CD4-positive, alpha-beta T cell (primary cell): Measurements from ENCODE around the gene AGPAT3. TPM values are rescaled to one million over a fixed set of nuclear protein-coding genes. Genes with fewer than 3 reads are reported as not detected.

Experiments
- ATAC-seq: fragments of 200-7000 bp; cut with Tn5 transposase; one replicate; pipeline ENCODE4 v1.10.0; 2022; ENCODE audit warnings: mild to moderate bottlenecking; ENCODE audit not compliant: poor library complexity
- CTCF ChIA-PET: fragments of 350-600 bp; sonication (Branson Sonifier 250); formaldehyde crosslinking; loops from one replicate; lab custom pipeline; 2021; ENCODE audit warnings: antibody characterized with exemption, inconsistent platforms; lab: Charles Lee
- POLR2A ChIA-PET: fragments of 350-600 bp; sonication (Branson Sonifier 250); formaldehyde crosslinking; loops from one replicate; lab custom pipeline; 2021; ENCODE audit warnings: antibody characterized with exemption, inconsistent platforms; lab: Charles Lee
- DNase-seq, 14 experiments: peaks; one replicate each; pipeline ENCODE4 v3.0.0-alpha.2; 2013 to 2020; ENCODE audit warnings: mixed read lengths in 2 of 14
- H3K27ac ChIP-seq, 2 donors: one replicate each; pipeline versions ENCODE4 v1.5.1 to v1.7.0; 2013; ENCODE audit warnings: low read length in 2 of 2, low read depth in 1 of 2, mild to moderate bottlenecking in 1 of 2
- H3K27me3 ChIP-seq, 2 experiments: 1 replicate in 1 of 2; 2 replicates in 1 of 2; pipeline versions ENCODE4 v1.6.1 to v1.7.0; 2013; ENCODE audit warnings: low read length in 2 of 2, control low read depth in 1 of 2, mild to moderate bottlenecking in 1 of 2, moderate library complexity in 1 of 2; ENCODE audit not compliant: insufficient read depth in 2 of 2, control insufficient read depth in 1 of 2
- H3K36me3 ChIP-seq: one replicate; pipeline ENCODE4 v1.6.1; 2013; ENCODE audit warnings: low read length, control low read depth; ENCODE audit not compliant: insufficient read depth
- H3K4me1 ChIP-seq: one replicate; pipeline ENCODE4 v1.6.1; 2013; ENCODE audit warnings: low read length, control low read depth; ENCODE audit not compliant: insufficient read depth
- H3K4me3 ChIP-seq: one replicate; pipeline ENCODE4 v1.5.1; 2013; ENCODE audit warnings: mild to moderate bottlenecking, low read length, moderate library complexity
- H3K9me3 ChIP-seq, 2 experiments: 1 replicate in 1 of 2; 2 replicates in 1 of 2; pipeline versions ENCODE4 v1.6.1 to v1.7.0; 2013; ENCODE audit warnings: low read length in 2 of 2, mild to moderate bottlenecking in 2 of 2, control low read depth in 1 of 2, moderate library complexity in 1 of 2; ENCODE audit not compliant: control insufficient read depth in 1 of 2, insufficient read depth in 1 of 2
- H3K27ac Mint-ChIP-seq: one replicate; pipeline ENCODE4 v1.8.0; 2020; ENCODE audit warnings: mixed read lengths
- H3K27me3 Mint-ChIP-seq: one replicate; pipeline ENCODE4 v1.8.0; 2021; ENCODE audit warnings: mixed read lengths
- H3K36me3 Mint-ChIP-seq: one replicate; pipeline ENCODE4 v1.8.0; 2021; ENCODE audit warnings: low read depth, mixed read lengths
- H3K4me1 Mint-ChIP-seq: one replicate; pipeline ENCODE4 v1.8.0; 2021; ENCODE audit warnings: low read depth, mixed read lengths
- H3K4me3 Mint-ChIP-seq: one replicate; pipeline ENCODE4 v1.8.0; 2020; ENCODE audit warnings: mild to moderate bottlenecking, mixed read lengths
- H3K9me3 Mint-ChIP-seq: one replicate; pipeline ENCODE4 v1.8.0; 2020; ENCODE audit warnings: mixed read lengths
- intact Hi-C, 2 experiments: fragments of 100-400 bp; cut with DNase I in 1 of 2; cut with micrococcal nuclease in 1 of 2; formaldehyde crosslinking; loops; one replicate each; pipeline versions ENCODE4 v1.15.1 to v1.9.0; 2023 to 2025; cut with DNase I, micrococcal nuclease
- total RNA-seq, 174 experiments: library from RNA in 2 of 174; stranded (reverse) in 2 of 174; gene quantifications; one replicate each; pipeline ENCODE4 v1.2.3 and lab custom pipeline; 2021 to 2026
- TF ChIP-seq, protein P1 (sequence below): fragments of 200-600 bp; IDR thresholded peaks from one replicate; pipeline ENCODE4 v1.8.0; 2022; ENCODE audit warnings: antibody characterized with exemption, mild to moderate bottlenecking

The AGPAT3 gene
- total RNA-seq, 2 experiments from 2014 or later = 40.8 to 43.4 TPM

DNA sequence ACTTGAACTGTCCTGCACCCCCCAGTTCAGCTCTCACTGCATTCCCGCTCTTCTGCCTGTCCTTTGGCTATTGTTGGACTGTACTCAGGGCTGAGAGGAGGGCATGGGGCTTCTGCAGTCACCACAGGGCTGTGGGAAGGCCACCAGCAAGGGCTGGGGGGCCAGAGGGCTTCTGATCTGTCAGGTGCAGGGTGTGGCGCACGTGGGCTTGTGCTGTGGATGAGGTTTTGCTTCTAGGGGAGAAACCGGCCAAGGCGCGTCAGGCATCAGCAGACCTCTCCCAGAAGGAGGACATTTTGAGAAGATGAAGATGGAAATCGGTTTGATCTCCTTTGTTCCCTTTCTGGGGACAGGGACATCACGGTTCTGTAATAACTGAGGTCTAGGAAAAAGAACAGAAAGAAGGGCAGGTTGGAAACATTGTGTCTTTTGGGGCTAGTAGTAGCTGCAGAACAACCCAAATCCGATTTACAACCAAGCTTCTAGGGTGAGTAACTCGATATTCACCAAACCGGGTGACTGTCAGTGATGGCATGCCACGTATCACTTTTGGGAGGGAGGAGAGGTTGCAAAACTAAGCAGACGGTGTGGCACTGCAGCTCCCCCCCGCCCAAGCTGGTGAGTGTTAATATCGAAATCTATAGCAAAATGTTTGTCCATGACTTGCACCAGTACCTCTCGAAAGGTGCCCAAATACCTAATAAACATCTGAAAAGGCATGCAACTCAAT is 40.9 kb downstream of the AGPAT3 start:
- Mint-ChIP-seq H3K27me3 (no peaks in the 10 kb centered on the region), H3K9me3 (no peaks in the 10 kb centered on the region), H3K4me3 (no peak overlapping the region), H3K36me3 (peaks cover 69% of the 10 kb centered on the region), H3K4me1 (peaks cover 15% of the 10 kb centered on the region), H3K27ac (no peak overlapping the region)
- intact Hi-C loops = no loop called here
- Histone ChIP-seq H3K27ac (no peak overlapping the region), H3K27me3 (no peaks in the 10 kb centered on the region), H3K9me3 (no peaks in the 10 kb centered on the region), H3K36me3 (peaks cover 37% of the 10 kb centered on the region), H3K4me1 (peaks cover 12% of the 10 kb centered on the region), H3K4me3 (no peak overlapping the region)
- ATAC-seq (no peak), DNase-seq (no peak)
- ChIA-PET POLR2A (no interaction called here), CTCF (interaction anchor here (1.1 kb wide), 1 partner anchor 15 kb away, joined by 3 read pairs; no protein-coding TSS in a partner anchor)
- TF ChIP-seq, protein P1, sequence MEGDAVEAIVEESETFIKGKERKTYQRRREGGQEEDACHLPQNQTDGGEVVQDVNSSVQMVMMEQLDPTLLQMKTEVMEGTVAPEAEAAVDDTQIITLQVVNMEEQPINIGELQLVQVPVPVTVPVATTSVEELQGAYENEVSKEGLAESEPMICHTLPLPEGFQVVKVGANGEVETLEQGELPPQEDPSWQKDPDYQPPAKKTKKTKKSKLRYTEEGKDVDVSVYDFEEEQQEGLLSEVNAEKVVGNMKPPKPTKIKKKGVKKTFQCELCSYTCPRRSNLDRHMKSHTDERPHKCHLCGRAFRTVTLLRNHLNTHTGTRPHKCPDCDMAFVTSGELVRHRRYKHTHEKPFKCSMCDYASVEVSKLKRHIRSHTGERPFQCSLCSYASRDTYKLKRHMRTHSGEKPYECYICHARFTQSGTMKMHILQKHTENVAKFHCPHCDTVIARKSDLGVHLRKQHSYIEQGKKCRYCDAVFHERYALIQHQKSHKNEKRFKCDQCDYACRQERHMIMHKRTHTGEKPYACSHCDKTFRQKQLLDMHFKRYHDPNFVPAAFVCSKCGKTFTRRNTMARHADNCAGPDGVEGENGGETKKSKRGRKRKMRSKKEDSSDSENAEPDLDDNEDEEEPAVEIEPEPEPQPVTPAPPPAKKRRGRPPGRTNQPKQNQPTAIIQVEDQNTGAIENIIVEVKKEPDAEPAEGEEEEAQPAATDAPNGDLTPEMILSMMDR = no peak

DNA sequence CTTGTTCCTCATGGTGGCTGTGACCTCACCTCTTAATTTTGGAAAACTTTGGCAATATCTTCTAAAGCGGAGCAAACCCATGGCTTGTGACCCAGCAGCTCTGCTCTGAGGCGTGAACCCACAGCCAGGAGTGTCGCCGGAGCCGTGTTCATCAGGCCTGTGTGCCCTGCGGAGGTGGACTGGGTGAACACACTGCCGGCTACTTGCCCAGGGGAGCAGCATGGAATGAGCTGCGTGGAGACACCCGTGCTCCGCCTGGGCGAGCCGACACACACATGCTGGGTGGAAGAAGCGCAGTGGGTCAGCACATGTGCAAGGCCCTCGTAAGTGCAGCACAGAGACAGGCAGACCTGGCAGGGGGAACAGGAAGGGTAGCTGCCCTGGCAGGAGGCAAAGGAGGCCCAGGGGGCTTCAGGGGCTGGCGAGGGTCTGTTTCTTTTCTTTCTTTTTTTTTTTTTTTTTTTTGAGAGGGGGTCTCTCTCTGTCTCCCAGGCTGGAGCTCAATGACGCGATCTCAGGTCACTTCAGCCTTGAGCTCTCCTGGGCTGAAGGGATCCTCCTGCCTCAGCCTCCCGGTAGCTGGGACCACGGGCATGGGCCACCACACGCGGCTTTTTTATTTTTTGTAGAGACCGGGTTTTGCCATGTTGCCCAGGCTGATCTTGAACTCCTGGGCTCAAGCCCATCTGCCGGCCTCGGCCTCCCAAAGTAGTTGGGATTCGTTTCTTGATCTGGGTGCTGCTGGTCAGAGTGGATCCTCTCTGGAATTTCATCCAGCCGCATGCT is 41.8 kb downstream of the AGPAT3 start:
- Histone ChIP-seq H3K4me1 (peaks cover 12% of the 10 kb centered on the region), H3K27ac (no peak overlapping the region), H3K36me3 (peaks cover 37% of the 10 kb centered on the region), H3K4me3 (no peak overlapping the region), H3K9me3 (peaks cover 0 to 2% of the 10 kb centered on the region in 2 experiments), H3K27me3 (no peaks in the 10 kb centered on the region)
- TF ChIP-seq, protein P1 = no peak
- H3K27ac Mint-ChIP-seq = no peak overlapping the region
- peaks cover 22% of the 10 kb centered on the region for H3K4me1 Mint-ChIP-seq
- ChIA-PET CTCF (interaction anchor here (1.1 kb wide), 1 partner anchor 16 kb away, joined by 3 read pairs; no protein-coding TSS in a partner anchor), POLR2A (no interaction called here)
- H3K27me3 Mint-ChIP-seq = no peaks in the 10 kb centered on the region
- no peak overlapping the region for H3K4me3 Mint-ChIP-seq
- DNase-seq = no peak
- peaks cover 67% of the 10 kb centered on the region for H3K36me3 Mint-ChIP-seq
- intact Hi-C loops = no loop called here
- no peak for ATAC-seq
- H3K9me3 Mint-ChIP-seq = no peaks in the 10 kb centered on the region

DNA sequence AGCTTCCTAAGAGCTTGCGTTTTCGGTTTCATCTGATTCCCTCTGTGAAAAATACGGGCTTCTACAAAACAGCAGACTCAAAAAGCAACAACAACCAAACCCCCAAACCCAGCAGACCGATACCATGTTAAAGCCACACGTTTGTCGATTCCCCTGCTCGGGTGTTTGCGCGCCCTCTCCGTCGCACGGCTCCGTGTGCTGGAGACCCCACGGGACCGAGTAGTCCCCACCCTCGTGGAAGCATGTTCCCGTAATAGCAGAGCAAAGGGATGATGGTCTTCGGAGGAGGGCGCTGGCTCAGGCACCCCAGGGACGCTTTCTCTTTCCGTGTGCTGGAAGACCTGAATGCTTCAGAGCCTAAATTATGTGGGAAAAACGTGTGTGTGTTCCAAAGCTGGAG is 42.7 kb downstream of the AGPAT3 start:
- H3K4me3 ChIP-seq = no peak overlapping the region

More for the DNA sequence above, 42.7 kb downstream of the AGPAT3 start:
- TF ChIP-seq, protein P1 = no peak
- Mint-ChIP-seq H3K27me3 (no peaks in the 10 kb centered on the region), H3K4me3 (no peak overlapping the region), H3K27ac (no peak overlapping the region), H3K4me1 (peaks cover 28% of the 10 kb centered on the region), H3K9me3 (peaks cover 4% of the 10 kb centered on the region), H3K36me3 (peaks cover 67% of the 10 kb centered on the region)
- Histone ChIP-seq H3K4me1 (peaks cover 12% of the 10 kb centered on the region), H3K36me3 (peaks cover 37% of the 10 kb centered on the region), H3K9me3 (peaks cover 5 to 12% of the 10 kb centered on the region in 2 experiments), H3K27ac (no peak overlapping the region), H3K27me3 (no peaks in the 10 kb centered on the region)
- POLR2A ChIA-PET = no interaction called here
- CTCF ChIA-PET = no interaction called here
- ATAC-seq = no peak
- DNase-seq = no peak
- intact Hi-C loops = no loop called here
